HG03175 (cell line): ENCODE data around the gene COMMD9.

Experiments
- ATAC-seq: cut with Tn5 transposase; IDR thresholded peaks from one replicate; pipeline ENCODE4 v1.9.1; 2021; ENCODE audit warnings: mild to moderate bottlenecking, moderate library complexity; ENCODE audit not compliant: unreplicated experiment

Gene COMMD9

DNA sequence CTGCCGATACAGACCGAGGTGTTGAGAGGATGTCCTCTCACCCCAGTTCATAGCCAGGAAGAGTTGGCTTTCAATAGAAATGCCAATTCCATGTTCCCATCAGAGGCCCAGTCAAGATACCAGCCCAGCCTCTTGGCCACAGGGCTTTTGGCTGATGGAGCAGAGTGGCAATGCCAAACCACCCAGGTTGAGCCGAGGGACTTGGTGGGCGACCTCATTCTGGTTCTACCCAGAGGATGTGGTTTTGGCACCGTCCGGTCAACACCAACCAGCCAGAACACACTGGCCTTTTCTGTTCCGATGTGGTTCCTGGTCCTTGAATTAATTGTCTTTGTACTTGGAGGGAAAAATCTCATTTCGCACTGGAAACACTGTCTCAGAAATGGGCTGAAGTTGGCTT lies 60.5 kb downstream of the COMMD9 start:
- ATAC-seq = no peak

GRCh38 chr11:36227044-36227443 lies 62.2 kb downstream of the COMMD9 start:
- no peak for ATAC-seq

GRCh38 chr11:36224209-36224882 lies 64.9 kb downstream of the COMMD9 start:
- ATAC-seq = no peak

DNA sequence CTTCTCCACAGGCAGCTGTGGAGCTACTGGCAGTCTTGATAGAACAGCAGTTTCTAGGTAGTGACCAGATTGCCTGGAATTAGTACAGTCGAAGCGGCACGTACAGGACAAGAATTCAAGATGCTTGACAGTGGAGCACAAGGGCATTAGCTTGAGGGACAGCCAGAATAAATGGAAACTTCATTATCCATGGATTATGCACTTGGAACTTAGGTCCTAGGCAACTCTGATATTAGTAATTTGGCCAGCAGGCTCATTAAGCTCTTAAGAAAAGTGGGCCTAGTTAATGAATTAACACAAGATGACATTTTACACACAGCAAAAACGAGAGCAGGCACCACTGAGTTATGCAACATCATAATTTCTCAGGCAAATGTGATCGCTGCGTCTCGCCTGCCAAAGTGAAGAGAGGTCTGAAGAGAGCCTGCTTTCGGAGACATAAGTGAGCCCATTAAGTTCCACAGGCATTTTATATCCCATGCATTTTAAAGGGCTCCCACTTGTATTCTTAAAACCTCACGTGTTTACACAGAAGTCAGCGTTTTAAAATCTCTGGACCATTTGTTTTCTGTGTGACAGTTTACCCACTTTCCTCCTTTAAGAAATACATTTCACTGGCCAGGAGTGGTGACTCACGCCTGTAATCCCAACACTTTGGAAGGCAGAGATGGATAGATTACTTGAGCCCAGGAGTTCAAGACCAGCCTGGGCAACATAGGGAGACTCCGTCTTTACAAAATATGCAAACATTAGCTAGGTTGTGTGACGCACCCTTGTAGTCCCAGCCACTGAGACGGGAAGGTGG lies 66.2 kb downstream of the COMMD9 start:
- no peak for ATAC-seq
